GM10266 (cell line): ENCODE data around the gene ZCCHC2.

Experiments
- DNase-seq: peaks from one replicate; pipeline ENCODE4 v3.0.0; 2012; ENCODE audit errors: extremely low spot score
- TF ChIP-seq, protein P1 (sequence below): IDR thresholded peaks from 2 replicates; pipeline ENCODE4 v1.5.1; 2012; ENCODE audit warnings: mild to moderate bottlenecking, low read depth; ENCODE audit not compliant: control insufficient read depth, insufficient read depth; ENCODE audit errors: missing control alignments

Gene ZCCHC2

GRCh38 chr18:62521593-62521992, 1.2 kb upstream of the ZCCHC2 start:
- TF ChIP-seq, protein P1, sequence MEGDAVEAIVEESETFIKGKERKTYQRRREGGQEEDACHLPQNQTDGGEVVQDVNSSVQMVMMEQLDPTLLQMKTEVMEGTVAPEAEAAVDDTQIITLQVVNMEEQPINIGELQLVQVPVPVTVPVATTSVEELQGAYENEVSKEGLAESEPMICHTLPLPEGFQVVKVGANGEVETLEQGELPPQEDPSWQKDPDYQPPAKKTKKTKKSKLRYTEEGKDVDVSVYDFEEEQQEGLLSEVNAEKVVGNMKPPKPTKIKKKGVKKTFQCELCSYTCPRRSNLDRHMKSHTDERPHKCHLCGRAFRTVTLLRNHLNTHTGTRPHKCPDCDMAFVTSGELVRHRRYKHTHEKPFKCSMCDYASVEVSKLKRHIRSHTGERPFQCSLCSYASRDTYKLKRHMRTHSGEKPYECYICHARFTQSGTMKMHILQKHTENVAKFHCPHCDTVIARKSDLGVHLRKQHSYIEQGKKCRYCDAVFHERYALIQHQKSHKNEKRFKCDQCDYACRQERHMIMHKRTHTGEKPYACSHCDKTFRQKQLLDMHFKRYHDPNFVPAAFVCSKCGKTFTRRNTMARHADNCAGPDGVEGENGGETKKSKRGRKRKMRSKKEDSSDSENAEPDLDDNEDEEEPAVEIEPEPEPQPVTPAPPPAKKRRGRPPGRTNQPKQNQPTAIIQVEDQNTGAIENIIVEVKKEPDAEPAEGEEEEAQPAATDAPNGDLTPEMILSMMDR = no peak
- DNase-seq = no peak

GRCh38 chr18:62522178-62522503, 684 bp upstream of the ZCCHC2 start:
- TF ChIP-seq, protein P1 = no peak
- no peak for DNase-seq

GRCh38 chr18:62523255-62523588, 397 bp downstream of the ZCCHC2 start:
- TF ChIP-seq, protein P1 = no peak
- DNase-seq = no peak

GRCh38 chr18:62523631-62524439, 1.0 kb downstream of the ZCCHC2 start:
- DNase-seq = peak; percentile 50
- TF ChIP-seq, protein P1 = no peak

- peak; percentile 64 for DNase-seq
- TF ChIP-seq, protein P1 = no peak
Measured at GRCh38 chr18:62524440-62525200, 1.8 kb downstream of the ZCCHC2 start.

DNA sequence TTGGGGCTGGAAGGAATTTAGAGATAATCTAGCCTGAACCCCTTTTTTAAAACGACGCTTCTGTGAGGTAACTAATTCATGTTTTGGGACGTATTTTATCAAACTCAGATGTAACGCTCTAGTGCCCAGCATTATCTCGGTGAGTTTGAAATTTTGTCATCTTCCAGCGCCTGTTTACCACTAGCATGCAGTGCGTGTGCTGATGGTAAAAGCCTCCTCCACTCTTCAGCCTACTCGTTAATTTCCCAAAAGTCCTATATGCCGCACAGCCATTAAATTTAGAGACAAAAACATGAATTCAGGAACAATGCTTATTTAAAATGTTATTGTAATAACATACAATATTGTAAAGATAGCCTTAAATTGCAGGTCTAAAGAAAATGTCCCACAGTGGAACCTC, 2.8 kb downstream of the ZCCHC2 start:
- TF ChIP-seq, protein P1 = no peak
- peak; percentile 32 for DNase-seq

DNA sequence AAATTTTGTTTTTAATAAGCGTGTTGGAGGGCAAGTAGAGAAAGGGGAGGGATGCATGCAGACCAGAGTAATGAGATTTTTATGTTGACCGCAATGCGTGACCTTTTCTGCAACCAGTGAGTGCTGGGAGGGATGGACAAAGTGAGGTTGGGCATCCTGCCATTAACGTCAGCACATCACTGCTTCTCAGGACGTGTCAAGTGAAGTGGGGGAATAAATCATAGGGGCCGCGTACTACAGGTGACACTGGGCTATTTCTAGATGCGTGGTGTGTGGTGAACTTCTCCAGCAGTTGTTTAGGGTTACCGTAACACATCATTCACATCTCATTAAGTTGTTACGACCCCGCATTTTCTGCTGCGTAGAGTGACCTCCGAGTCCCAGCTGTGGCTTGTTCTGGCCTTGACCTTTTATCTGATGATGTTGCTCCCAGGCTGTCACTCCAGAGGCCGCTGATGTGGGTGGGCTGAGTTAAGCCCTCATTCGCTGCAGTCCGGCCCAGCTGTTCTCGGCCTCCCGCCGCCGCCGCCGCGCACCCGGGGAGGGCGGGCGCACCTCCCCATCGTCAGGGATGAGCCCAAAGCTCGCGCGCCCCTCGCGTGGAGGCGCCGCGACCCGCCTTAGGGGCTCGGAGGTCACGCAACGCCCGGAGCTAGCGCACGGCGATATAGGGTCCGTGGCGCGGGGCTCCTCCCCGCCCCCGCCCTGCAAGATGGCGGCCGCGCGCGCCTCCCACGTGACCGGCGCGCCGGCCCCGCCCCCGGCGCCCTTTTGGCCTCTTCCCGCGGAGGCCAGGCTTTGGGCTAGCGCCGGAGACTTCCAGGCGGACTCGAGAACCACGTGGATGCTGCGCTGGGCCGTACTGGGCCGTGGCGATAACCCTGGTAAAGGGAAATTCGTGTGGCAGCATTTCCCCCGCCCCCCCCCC, 3.5 kb downstream of the ZCCHC2 start:
- DNase-seq = peak; percentile 84
- TF ChIP-seq, protein P1 = no peak
